Neural progenitor cell (in vitro differentiated cells): ENCODE measurements around the gene DGCR6. TPM values are rescaled to one million over a fixed set of nuclear protein-coding genes. Genes with fewer than 3 reads are reported as not detected.
"Not testable (repeated sequence)": the region's sequence is repeated elsewhere in the genome, so short reads cannot be mapped to it uniquely, and the experiment has no call there.

Source experiments
- DNase-seq: peaks from one replicate; pipeline ENCODE4 v3.0.0-alpha.2; 2016; ENCODE audit warnings: low spot score
- H2AFZ ChIP-seq: fragments of 200-600 bp; sonication (generic); replicated peaks from 2 replicates; pipeline ENCODE4 v1.6.1; 2016; ENCODE audit warnings: antibody characterized with exemption
- H3F3A ChIP-seq: fragments of 200-600 bp; sonication (generic); 2 replicates; pipeline ENCODE4 v1.6.1; 2016; ENCODE audit warnings: antibody characterized with exemption, low read depth
- H3K27ac ChIP-seq: fragments of 200-600 bp; sonication (generic); 2 replicates; pipeline ENCODE4 v1.5.1; 2016; ENCODE audit warnings: mild to moderate bottlenecking
- H3K27me3 ChIP-seq: fragments of 200-600 bp; sonication (generic); 2 replicates; pipeline ENCODE4 v1.6.1; 2016; ENCODE audit warnings: mild to moderate bottlenecking, moderate library complexity
- H3K36me3 ChIP-seq: fragments of 200-600 bp; sonication (generic); 2 replicates; pipeline ENCODE4 v1.5.1; 2016
- H3K4me1 ChIP-seq: fragments of 200-600 bp; sonication (generic); 2 replicates; pipeline ENCODE4 v1.6.1; 2016; ENCODE audit warnings: mixed run types
- H3K4me2 ChIP-seq: fragments of 200-600 bp; sonication (generic); 2 replicates; pipeline ENCODE4 v1.6.1; 2016
- H3K4me3 ChIP-seq: fragments of 200-600 bp; sonication (generic); 2 replicates; pipeline ENCODE4 v1.5.1; 2016
- H3K79me2 ChIP-seq: fragments of 200-600 bp; sonication (generic); 2 replicates; pipeline ENCODE4 v1.6.1; 2016; ENCODE audit warnings: low read depth
- H3K9ac ChIP-seq: fragments of 200-600 bp; sonication (generic); 2 replicates; pipeline ENCODE4 v1.6.1; 2016
- H3K9me3 ChIP-seq: fragments of 200-600 bp; sonication (generic); 2 replicates; pipeline ENCODE4 v1.5.1; 2016; ENCODE audit warnings: low read depth
- H4K20me1 ChIP-seq: fragments of 200-600 bp; sonication (generic); 2 replicates; pipeline ENCODE4 v1.6.1; 2016; ENCODE audit warnings: low read depth
- H3K27ac Mint-ChIP-seq: 3 replicates; pipeline ENCODE4 v1.8.0; 2021; ENCODE audit warnings: mixed read lengths
- H3K27me3 Mint-ChIP-seq: 2 replicates; pipeline ENCODE4 v1.8.0; 2022; ENCODE audit warnings: low read depth, mild to moderate bottlenecking, inconsistent platforms, moderate library complexity, mixed read lengths; ENCODE audit not compliant: insufficient read depth
- H3K36me3 Mint-ChIP-seq: 3 replicates; pipeline ENCODE4 v1.8.0; 2021; ENCODE audit warnings: mixed read lengths
- H3K4me1 Mint-ChIP-seq: 3 replicates; pipeline ENCODE4 v1.8.0; 2021; ENCODE audit warnings: mixed read lengths
- H3K4me3 Mint-ChIP-seq: 3 replicates; pipeline ENCODE4 v1.8.0; 2021; ENCODE audit warnings: mild to moderate bottlenecking, moderate library complexity, mixed read lengths
- H3K9me3 Mint-ChIP-seq: 3 replicates; pipeline ENCODE4 v1.8.0; 2020; ENCODE audit warnings: mixed read lengths
- EZH2 ChIP-seq: fragments of 200-600 bp; sonication (generic); IDR thresholded peaks from 2 replicates; pipeline ENCODE4 v1.6.1; 2017; ENCODE audit warnings: antibody characterized with exemption, mild to moderate bottlenecking, moderate library complexity
- EZH2phosphoT487 ChIP-seq: fragments of 200-600 bp; sonication (generic); IDR thresholded peaks from 2 replicates; pipeline ENCODE4 v1.6.1; 2017; ENCODE audit warnings: antibody characterized with exemption
- total RNA-seq: library from RNA; depleted of rRNA; stranded (reverse); fragments of >200 nt; gene quantifications from 2 replicates; pipeline ENCODE4 v1.2.3, GENCODE V29; 2015; ENCODE audit warnings: low replicate concordance
- TF ChIP-seq, protein P1 (sequence below): fragments of 200-600 bp; sonication (generic); IDR thresholded peaks from 2 replicates; pipeline ENCODE4 v1.5.1; 2017; ENCODE audit warnings: antibody characterized with exemption, mild to moderate bottlenecking

DGCR6 gene
- total RNA-seq, 1 donor from 2014 or later: 5.2 TPM

DNA sequence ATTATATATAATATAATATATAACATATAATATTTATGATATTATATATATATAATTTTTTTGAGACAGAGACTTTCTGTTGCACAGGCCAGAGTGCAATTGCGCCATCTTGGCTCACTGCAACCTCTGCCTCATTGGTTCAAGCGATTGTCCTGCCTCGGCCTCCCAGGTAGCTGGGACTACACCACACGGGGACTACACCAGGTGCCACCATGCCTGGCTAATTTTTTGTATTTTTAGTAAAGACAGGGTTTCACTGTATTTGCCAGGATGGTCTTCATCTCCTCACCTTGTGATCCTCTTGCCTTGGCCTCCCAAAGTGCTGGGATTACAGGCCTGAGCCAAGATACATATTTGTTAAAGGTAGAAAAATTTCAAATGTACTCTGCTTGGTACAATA lies 12.3 kb upstream of the DGCR6 start:
- H3K4me2 ChIP-seq, H3K27me3 Mint-ChIP-seq, H3K9ac ChIP-seq, H3F3A ChIP-seq, H3K36me3 ChIP-seq, H4K20me1 ChIP-seq, H3K79me2 ChIP-seq, H3K9me3 ChIP-seq, DNase-seq, H2AFZ ChIP-seq, H3K27ac ChIP-seq, H3K4me3 Mint-ChIP-seq, H3K4me1 ChIP-seq, H3K27me3 ChIP-seq, H3K27ac Mint-ChIP-seq, H3K36me3 Mint-ChIP-seq, H3K4me1 Mint-ChIP-seq, H3K9me3 Mint-ChIP-seq, H3K4me3 ChIP-seq: not testable (repeated sequence)

DNA sequence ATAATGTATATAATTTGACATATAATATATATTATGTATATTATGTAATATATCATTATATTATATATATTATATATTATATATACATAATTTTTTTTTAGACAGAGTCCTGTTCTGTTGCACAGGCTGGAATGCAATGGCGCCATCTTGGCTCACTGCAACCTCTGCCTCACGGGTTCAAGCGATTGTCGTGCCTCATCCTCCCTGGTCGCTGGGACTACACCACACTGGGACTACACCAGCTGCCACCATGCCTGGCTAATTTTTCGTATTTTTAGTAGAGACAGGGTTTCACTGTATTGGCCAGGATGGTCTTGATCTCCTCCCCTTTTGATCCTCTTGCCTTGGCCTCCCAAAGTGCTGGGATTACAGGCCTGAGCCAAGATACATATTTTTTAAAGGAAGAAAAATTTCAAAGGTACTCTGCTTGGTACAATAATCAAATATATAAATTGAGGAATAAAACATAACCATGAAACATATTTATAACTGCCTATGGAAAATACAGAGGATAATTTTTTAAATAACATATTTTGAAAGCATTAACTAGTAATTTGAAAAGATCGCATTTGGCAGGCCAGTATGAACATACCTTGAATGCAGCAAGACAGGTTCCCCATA lies 10.0 kb upstream of the DGCR6 start:
- not testable (repeated sequence) for H3K27me3 Mint-ChIP-seq, H3K27ac Mint-ChIP-seq, H3K9me3 ChIP-seq, H3K4me2 ChIP-seq, H3F3A ChIP-seq, H3K36me3 Mint-ChIP-seq, H3K4me3 ChIP-seq, H3K9me3 Mint-ChIP-seq, H3K4me1 Mint-ChIP-seq, H3K4me1 ChIP-seq, H3K36me3 ChIP-seq, DNase-seq, H3K79me2 ChIP-seq, H3K27ac ChIP-seq, H2AFZ ChIP-seq, H3K4me3 Mint-ChIP-seq, H4K20me1 ChIP-seq, H3K27me3 ChIP-seq, H3K9ac ChIP-seq

DNA sequence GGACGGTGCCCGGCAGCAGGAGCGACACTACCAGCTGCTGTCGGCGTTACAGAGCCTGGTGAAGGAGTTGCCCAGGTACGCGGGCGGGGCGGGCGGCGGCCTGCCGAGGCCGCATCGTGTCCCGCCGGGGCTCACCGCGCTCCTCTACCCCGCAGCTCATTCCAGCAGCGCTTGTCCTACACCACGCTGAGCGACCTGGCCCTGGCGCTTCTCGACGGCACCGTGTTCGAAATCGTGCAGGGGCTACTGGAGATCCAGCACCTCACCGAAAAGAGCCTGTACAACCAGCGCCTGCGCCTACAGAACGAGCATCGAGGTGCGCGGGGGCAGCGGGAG lies 258 bp downstream of the DGCR6 start:
- H3K36me3 Mint-ChIP-seq, H3K9ac ChIP-seq, H3K4me3 ChIP-seq, H3K4me2 ChIP-seq, DNase-seq, H2AFZ ChIP-seq, H3K9me3 ChIP-seq, H3K36me3 ChIP-seq, H3K27me3 ChIP-seq, H3F3A ChIP-seq, H3K27me3 Mint-ChIP-seq, H3K4me1 Mint-ChIP-seq, H4K20me1 ChIP-seq, H3K27ac ChIP-seq, H3K4me3 Mint-ChIP-seq, H3K4me1 ChIP-seq, H3K27ac Mint-ChIP-seq, H3K9me3 Mint-ChIP-seq, H3K79me2 ChIP-seq: not testable (repeated sequence)

DNA sequence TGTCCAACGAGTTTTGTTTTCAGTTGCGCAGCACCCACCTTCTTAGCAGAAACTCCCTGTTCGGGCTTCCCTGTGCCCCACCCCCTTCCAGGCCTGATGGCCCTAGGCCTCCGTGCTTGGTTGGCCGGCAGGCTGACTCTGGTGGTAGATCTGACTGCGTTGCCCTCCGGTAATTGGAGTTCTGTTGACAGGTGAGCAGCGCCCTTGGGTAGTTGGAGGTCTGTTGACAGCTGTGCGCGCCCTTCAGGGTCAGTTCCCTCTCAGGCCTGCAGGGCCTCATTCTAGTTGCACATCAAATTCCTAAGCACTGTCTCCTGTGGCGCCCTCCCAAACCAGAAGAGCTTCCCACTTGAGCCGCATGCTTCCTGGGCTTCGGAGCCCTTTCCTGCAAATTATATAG lies 776 bp downstream of the DGCR6 start:
- no peak overlapping the region for H3K27ac ChIP-seq
- no peak overlapping the region for H3K4me3 ChIP-seq
- no peaks in the 10 kb centered on the region for H3K4me1 Mint-ChIP-seq
- H3K36me3 Mint-ChIP-seq: no peaks in the 10 kb centered on the region
- H3K36me3 ChIP-seq: no peaks in the 10 kb centered on the region
- no peaks in the 10 kb centered on the region for H3K9me3 ChIP-seq
- H4K20me1 ChIP-seq: no peaks in the 10 kb centered on the region
- H3K4me3 Mint-ChIP-seq: no peak overlapping the region
- DNase-seq: no peak
- H3K9ac ChIP-seq: no peak overlapping the region
- no peaks in the 10 kb centered on the region for H3K9me3 Mint-ChIP-seq
- H3K4me2 ChIP-seq: no peak overlapping the region
- H3K4me1 ChIP-seq: no peaks in the 10 kb centered on the region
- H3K27ac Mint-ChIP-seq: no peak overlapping the region
- H3K79me2 ChIP-seq: no peaks in the 10 kb centered on the region
- no peak for TF ChIP-seq EZH2
- TF ChIP-seq, protein P1, sequence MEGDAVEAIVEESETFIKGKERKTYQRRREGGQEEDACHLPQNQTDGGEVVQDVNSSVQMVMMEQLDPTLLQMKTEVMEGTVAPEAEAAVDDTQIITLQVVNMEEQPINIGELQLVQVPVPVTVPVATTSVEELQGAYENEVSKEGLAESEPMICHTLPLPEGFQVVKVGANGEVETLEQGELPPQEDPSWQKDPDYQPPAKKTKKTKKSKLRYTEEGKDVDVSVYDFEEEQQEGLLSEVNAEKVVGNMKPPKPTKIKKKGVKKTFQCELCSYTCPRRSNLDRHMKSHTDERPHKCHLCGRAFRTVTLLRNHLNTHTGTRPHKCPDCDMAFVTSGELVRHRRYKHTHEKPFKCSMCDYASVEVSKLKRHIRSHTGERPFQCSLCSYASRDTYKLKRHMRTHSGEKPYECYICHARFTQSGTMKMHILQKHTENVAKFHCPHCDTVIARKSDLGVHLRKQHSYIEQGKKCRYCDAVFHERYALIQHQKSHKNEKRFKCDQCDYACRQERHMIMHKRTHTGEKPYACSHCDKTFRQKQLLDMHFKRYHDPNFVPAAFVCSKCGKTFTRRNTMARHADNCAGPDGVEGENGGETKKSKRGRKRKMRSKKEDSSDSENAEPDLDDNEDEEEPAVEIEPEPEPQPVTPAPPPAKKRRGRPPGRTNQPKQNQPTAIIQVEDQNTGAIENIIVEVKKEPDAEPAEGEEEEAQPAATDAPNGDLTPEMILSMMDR: peak; percentile 8
- no peak overlapping the region for H2AFZ ChIP-seq
- H3F3A ChIP-seq: no peaks in the 10 kb centered on the region
- no peaks in the 10 kb centered on the region for H3K27me3 Mint-ChIP-seq
- H3K27me3 ChIP-seq: peaks cover 4% of the 10 kb centered on the region

DNA sequence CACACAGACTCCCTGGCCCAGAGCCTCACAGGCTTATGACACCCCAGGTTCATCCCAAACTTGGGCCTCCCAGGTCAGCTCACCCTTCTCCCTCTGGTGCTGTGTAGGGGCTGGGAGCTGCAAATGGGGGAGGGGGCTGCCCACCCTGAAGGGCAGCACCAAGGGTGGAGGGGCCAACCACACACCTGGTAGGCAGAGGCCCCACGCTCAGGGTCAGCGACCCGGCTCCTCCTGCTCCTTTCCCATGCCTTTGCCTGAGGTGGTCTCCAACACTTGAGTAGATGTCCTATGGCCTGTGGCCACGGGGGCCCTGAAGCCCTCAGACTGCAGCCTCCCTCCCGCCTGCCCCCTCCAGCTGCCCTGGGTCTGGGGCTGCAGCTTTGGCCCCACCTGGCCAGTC lies 3.4 kb downstream of the DGCR6 start:
- no peaks in the 10 kb centered on the region for H3K79me2 ChIP-seq
- Mint-ChIP-seq H3K27me3 (no peaks in the 10 kb centered on the region), H3K9me3 (no peaks in the 10 kb centered on the region), H3K4me1 (no peaks in the 10 kb centered on the region), H3K4me3 (no peak overlapping the region), H3K27ac (no peak overlapping the region), H3K36me3 (no peaks in the 10 kb centered on the region)
- no peak overlapping the region for H3K9ac ChIP-seq
- H3K36me3 ChIP-seq: no peaks in the 10 kb centered on the region
- H3K27me3 ChIP-seq: peaks cover 4% of the 10 kb centered on the region
- no peaks in the 10 kb centered on the region for H3F3A ChIP-seq
- TF ChIP-seq, protein P1: no peak
- TF ChIP-seq EZH2phosphoT487 (no peak), EZH2 (no peak)
- no peaks in the 10 kb centered on the region for H3K4me1 ChIP-seq
- H4K20me1 ChIP-seq: no peaks in the 10 kb centered on the region
- no peak for DNase-seq
- no peak overlapping the region for H3K4me2 ChIP-seq
- H3K9me3 ChIP-seq: no peaks in the 10 kb centered on the region
- no peak overlapping the region for H3K27ac ChIP-seq
- no peak overlapping the region for H2AFZ ChIP-seq
- no peak overlapping the region for H3K4me3 ChIP-seq

DNA sequence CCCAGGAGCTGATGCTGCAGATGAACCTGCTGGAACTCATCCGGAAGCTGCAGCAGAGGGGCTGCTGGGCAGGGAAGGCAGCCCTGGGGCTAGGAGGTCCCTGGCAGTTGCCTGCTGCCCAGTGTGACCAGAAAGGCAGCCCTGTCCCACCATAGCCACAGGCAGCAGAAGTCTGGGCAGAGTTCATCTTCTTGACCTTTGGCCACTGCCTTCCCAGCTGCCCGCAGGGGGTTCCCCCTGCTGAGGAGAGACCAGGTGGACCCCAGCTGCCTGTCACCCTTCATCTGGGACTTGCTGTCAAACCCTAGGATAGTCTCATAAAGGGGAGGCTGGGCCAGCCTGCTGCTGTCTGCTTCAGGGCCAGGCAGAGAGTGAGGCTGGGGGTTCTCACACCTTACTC lies 5.4 kb downstream of the DGCR6 start:
- H3K27me3 ChIP-seq, H3K9ac ChIP-seq, H2AFZ ChIP-seq, H3F3A ChIP-seq, H3K27ac Mint-ChIP-seq, H3K36me3 ChIP-seq, H3K27ac ChIP-seq, H3K4me3 ChIP-seq, H3K4me2 ChIP-seq, H3K79me2 ChIP-seq, H3K4me3 Mint-ChIP-seq, H3K9me3 ChIP-seq, H3K4me1 ChIP-seq, H3K27me3 Mint-ChIP-seq, H4K20me1 ChIP-seq, H3K9me3 Mint-ChIP-seq, H3K36me3 Mint-ChIP-seq, H3K4me1 Mint-ChIP-seq, DNase-seq: not testable (repeated sequence)
